OCI-LY3 (cell line): ENCODE measurements around the gene OPCML.

Source experiments
- H2AFZ ChIP-seq: fragments of 200-600, 300-600 bp; shearing (Covaris generic); 2 replicates; pipeline ENCODE4 v1.6.0; 2014; ENCODE audit warnings: antibody characterized with exemption, low read depth, low read length
- H3K27ac ChIP-seq: fragments of 200-600, 300-600 bp; sonication (generic); 2 replicates; pipeline ENCODE4 v1.5.1; 2014; ENCODE audit warnings: mild to moderate bottlenecking, low read length, moderate library complexity, mixed read lengths
- H3K27me3 ChIP-seq: fragments of 200-600, 300-600 bp; sonication (generic); 2 replicates; pipeline ENCODE4 v1.6.1; 2014; ENCODE audit warnings: low read depth, low read length, mixed read lengths
- H3K36me3 ChIP-seq: fragments of 200-600, 300-600 bp; sonication (generic); replicated peaks from 2 replicates; pipeline ENCODE3; 2014; ENCODE audit warnings: low read depth, low read length, mixed read lengths
- H3K4me1 ChIP-seq: fragments of 300-600, 200-600 bp; sonication (generic); 2 replicates; pipeline ENCODE4 v1.6.1; 2014; ENCODE audit warnings: low read length, mixed read lengths
- H3K4me2 ChIP-seq: fragments of 200-600, 300-600 bp; sonication (generic); 2 replicates; pipeline ENCODE4 v1.6.1; 2014; ENCODE audit warnings: low read length, mixed read lengths
- H3K4me3 ChIP-seq: fragments of 300-600, 200-600 bp; sonication (generic); 2 replicates; pipeline ENCODE4 v1.5.1; 2014; ENCODE audit warnings: antibody characterized with exemption, mild to moderate bottlenecking, low read length, moderate library complexity
- H3K79me2 ChIP-seq: fragments of 300-600, 200-600 bp; shearing (Covaris generic); 2 replicates; pipeline ENCODE4 v1.6.1; 2014; ENCODE audit warnings: mild to moderate bottlenecking, low read length, mixed read lengths
- H3K9ac ChIP-seq: fragments of 300-600, 200-600 bp; shearing (Covaris generic); 2 replicates; pipeline ENCODE4 v1.6.0; 2014; ENCODE audit warnings: mild to moderate bottlenecking, low read length, moderate library complexity
- H3K9me3 ChIP-seq: fragments of 200-600, 300-600 bp; shearing (Covaris generic); 2 replicates; pipeline ENCODE4 v1.6.1; 2014; ENCODE audit warnings: low read length, mixed read lengths; ENCODE audit not compliant: insufficient read depth
- H4K20me1 ChIP-seq: fragments of 200-600, 300-600 bp; sonication (generic); 2 replicates; pipeline ENCODE4 v1.6.1; 2016; ENCODE audit warnings: low read length, mixed read lengths; ENCODE audit not compliant: insufficient read depth
- CTCF ChIP-seq: fragments of 200-600, 300-600 bp; sonication (generic); IDR thresholded peaks from 2 replicates; pipeline ENCODE4 v1.5.1; 2014; ENCODE audit warnings: antibody characterized with exemption, low read length, low read depth
- EZH2phosphoT487 ChIP-seq: fragments of 200-600 bp; shearing (Covaris generic); IDR thresholded peaks from 2 replicates; pipeline ENCODE4 v1.6.1; 2018; ENCODE audit warnings: antibody characterized with exemption, mixed run types, low read depth

The OPCML gene

GRCh38 chr11:132576706-132577105, 955.6 kb downstream of the OPCML start:
- H4K20me1 ChIP-seq, result no peaks in the 10 kb centered on the region
- no peaks in the 10 kb centered on the region for H3K9me3 ChIP-seq
- H3K79me2 ChIP-seq, result no peaks in the 10 kb centered on the region
- no peak overlapping the region for H3K4me2 ChIP-seq
- no peaks in the 10 kb centered on the region for H3K36me3 ChIP-seq
- TF ChIP-seq CTCF, result no peak
- no peak for TF ChIP-seq EZH2phosphoT487
- no peaks in the 10 kb centered on the region for H3K27me3 ChIP-seq
- H3K27ac ChIP-seq, result no peak overlapping the region
- H3K4me3 ChIP-seq, result no peak overlapping the region
- H3K4me1 ChIP-seq, result no peaks in the 10 kb centered on the region
- H3K9ac ChIP-seq, result no peak overlapping the region
- H2AFZ ChIP-seq, result no peak overlapping the region

- Histone ChIP-seq H3K9me3 (no peaks in the 10 kb centered on the region), H3K4me2 (no peak overlapping the region), H3K27me3 (no peaks in the 10 kb centered on the region), H3K79me2 (no peaks in the 10 kb centered on the region), H3K27ac (no peak overlapping the region), H3K4me3 (no peak overlapping the region), H2AFZ (no peak overlapping the region), H3K36me3 (no peaks in the 10 kb centered on the region), H4K20me1 (no peaks in the 10 kb centered on the region), H3K4me1 (no peaks in the 10 kb centered on the region), H3K9ac (no peak overlapping the region)
- TF ChIP-seq EZH2phosphoT487, result no peak
- no peak for TF ChIP-seq CTCF
These were observed 968.0 kb downstream of the OPCML start for GRCh38 chr11:132564091-132564885.

- Histone ChIP-seq H3K9me3 (no peaks in the 10 kb centered on the region), H3K4me2 (no peak overlapping the region), H3K9ac (no peak overlapping the region), H3K79me2 (no peaks in the 10 kb centered on the region), H3K36me3 (no peaks in the 10 kb centered on the region), H3K27ac (no peak overlapping the region), H2AFZ (no peak overlapping the region), H3K4me3 (no peak overlapping the region), H3K4me1 (no peaks in the 10 kb centered on the region), H4K20me1 (no peaks in the 10 kb centered on the region), H3K27me3 (no peaks in the 10 kb centered on the region)
- TF ChIP-seq EZH2phosphoT487, result no peak
These were observed 969.3 kb downstream of the OPCML start for GRCh38 chr11:132563050-132563449.

- Histone ChIP-seq H3K27ac (no peak overlapping the region), H2AFZ (no peak overlapping the region), H3K4me2 (no peak overlapping the region), H3K4me1 (no peaks in the 10 kb centered on the region), H3K9ac (no peak overlapping the region), H3K27me3 (no peaks in the 10 kb centered on the region), H3K9me3 (no peaks in the 10 kb centered on the region), H4K20me1 (no peaks in the 10 kb centered on the region), H3K4me3 (no peak overlapping the region), H3K36me3 (no peaks in the 10 kb centered on the region), H3K79me2 (no peaks in the 10 kb centered on the region)
- TF ChIP-seq CTCF (no peak), EZH2phosphoT487 (no peak)
These were observed 970.4 kb downstream of the OPCML start for GRCh38 chr11:132561937-132562336.
